ENCODE measurements around the gene SLC4A8.

- no peak for TF ChIP-seq JUNB (IDR thresholded peaks at IDR 0.05)
- no peak for TF ChIP-seq CTCF (IDR thresholded peaks at IDR 0.05)
- TF ChIP-seq ZC3H11A (IDR thresholded peaks at IDR 0.05), result no peak
- TF ChIP-seq CHD4 (IDR thresholded peaks at IDR 0.05; ENCODE audit: borderline replicate concordance), result no peak
- TF ChIP-seq REST (IDR thresholded peaks at IDR 0.05), result no peak
These were observed 114.0 kb downstream of the SLC4A8 start for GRCh38 chr12:51538599-51538998.
